BLaER1 treated with 17β-estradiol and CSF1 and Interleukin-3, amounts not matched to agents 10 nM and 100 nM (cell line): Measurements from ENCODE around the gene ALLC.
A peak's percentile ranks its signal among the peaks of the same experiment; 100 is the strongest.

ENCODE experiments used
- H3K27ac ChIP-seq, 11 experiments: shearing (Covaris generic); formaldehyde crosslinking; 2 replicates each; pipeline ENCODE4 v1.8.1; 2022
- H3K27me3 ChIP-seq, 11 experiments: shearing (Covaris generic); formaldehyde crosslinking; 2 replicates each; pipeline ENCODE4 v1.8.1; 2022
- H3K36me3 ChIP-seq, 11 experiments: shearing (Covaris generic); formaldehyde crosslinking; 2 replicates each; pipeline ENCODE4 v1.8.1; 2022
- H3K4me1 ChIP-seq, 10 experiments: shearing (Covaris generic); formaldehyde crosslinking; 2 replicates each; pipeline ENCODE4 v1.8.1; 2022
- H3K4me2 ChIP-seq, 11 experiments: shearing (Covaris generic); formaldehyde crosslinking; 2 replicates each; pipeline ENCODE4 v1.8.1; 2022
- H3K4me3 ChIP-seq, 10 experiments: shearing (Covaris generic); formaldehyde crosslinking; 2 replicates each; pipeline ENCODE4 v1.8.1; 2022
- H3K9ac ChIP-seq, 11 experiments: shearing (Covaris generic); formaldehyde crosslinking; 2 replicates each; pipeline ENCODE4 v1.8.1; 2022
- H3K9me3 ChIP-seq, 11 experiments: shearing (Covaris generic); formaldehyde crosslinking; replicated peaks in 1 of 11; 2 replicates each; pipeline ENCODE4 v1.8.1; 2022
- H4K20me1 ChIP-seq, 11 experiments: shearing (Covaris generic); formaldehyde crosslinking; 2 replicates each; pipeline ENCODE4 v1.8.1; 2022
- Cebpa-rat ChIP-seq, 11 experiments: shearing (Covaris generic); IDR thresholded peaks; 2 replicates each; pipeline ENCODE4 v1.8.1; 2022

Gene ALLC

DNA sequence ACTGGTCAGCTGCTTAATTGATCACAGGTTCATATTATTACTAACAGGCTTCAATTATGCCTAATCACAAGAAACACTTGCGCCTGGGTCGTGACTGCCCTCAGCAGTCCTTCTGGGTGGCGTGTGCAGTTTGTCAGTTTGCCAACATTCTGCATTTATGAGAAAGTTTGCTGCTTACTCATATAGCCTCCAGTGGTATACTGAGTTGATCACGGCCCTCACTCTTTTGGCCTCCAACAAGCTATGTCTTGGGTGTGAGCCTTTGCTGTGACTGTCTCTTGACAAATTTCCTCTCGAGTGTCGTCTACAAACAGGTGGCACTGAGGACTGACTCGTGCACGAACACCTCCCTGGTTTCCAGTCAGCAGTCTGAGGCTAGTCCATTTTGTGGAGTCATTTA lies 72.6 kb downstream of the ALLC start:
- H3K9ac ChIP-seq, result no peak overlapping the region
- H3K4me2 ChIP-seq, result no peak overlapping the region

DNA sequence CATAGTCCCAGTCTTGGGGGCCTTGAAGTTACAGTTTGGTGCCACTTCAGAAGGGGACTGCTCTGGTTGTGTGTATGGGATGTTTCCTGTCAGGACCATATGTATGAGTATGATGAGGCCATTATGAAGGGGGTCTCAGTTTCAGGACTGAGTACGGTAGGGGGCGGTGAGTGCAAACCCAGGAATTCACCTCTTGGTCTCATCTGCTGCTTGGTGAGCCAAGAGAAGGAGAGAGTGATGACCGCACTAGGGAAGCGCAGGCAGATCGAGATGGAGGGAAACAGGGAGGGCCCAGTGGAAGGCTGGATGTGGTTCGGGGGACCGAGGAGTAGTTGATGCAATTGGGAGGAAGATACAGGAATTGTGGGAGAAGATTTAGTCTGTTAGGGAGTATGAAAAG lies 73.8 kb downstream of the ALLC start:
- H3K27me3 ChIP-seq, result no peaks in the 10 kb centered on the region
- no peak overlapping the region for H3K4me3 ChIP-seq
- H4K20me1 ChIP-seq, result no peaks in the 10 kb centered on the region
- TF ChIP-seq Cebpa-rat (IDR thresholded peaks at IDR 0.05), result no peak
- H3K9me3 ChIP-seq, result no peaks in the 10 kb centered on the region
- H3K4me2 ChIP-seq, result no peak overlapping the region
- H3K36me3 ChIP-seq, result no peaks in the 10 kb centered on the region
- H3K4me1 ChIP-seq, result peaks cover 7 to 18% (median 15%) of the 10 kb centered on the region in 10 experiments
- H3K9ac ChIP-seq, result no peak overlapping the region
- H3K27ac ChIP-seq, result no peak overlapping the region

More for the DNA sequence above, 72.6 kb downstream of the ALLC start:
- Histone ChIP-seq H3K27me3 (no peaks in the 10 kb centered on the region), H3K36me3 (no peaks in the 10 kb centered on the region), H4K20me1 (no peaks in the 10 kb centered on the region), H3K4me3 (no peak overlapping the region), H3K9me3 (no peaks in the 10 kb centered on the region), H3K4me1 (peaks cover 7 to 23% (median 15%) of the 10 kb centered on the region in 10 experiments), H3K27ac (no peak overlapping the region)
- TF ChIP-seq Cebpa-rat (IDR thresholded peaks at IDR 0.05), result no peak

DNA sequence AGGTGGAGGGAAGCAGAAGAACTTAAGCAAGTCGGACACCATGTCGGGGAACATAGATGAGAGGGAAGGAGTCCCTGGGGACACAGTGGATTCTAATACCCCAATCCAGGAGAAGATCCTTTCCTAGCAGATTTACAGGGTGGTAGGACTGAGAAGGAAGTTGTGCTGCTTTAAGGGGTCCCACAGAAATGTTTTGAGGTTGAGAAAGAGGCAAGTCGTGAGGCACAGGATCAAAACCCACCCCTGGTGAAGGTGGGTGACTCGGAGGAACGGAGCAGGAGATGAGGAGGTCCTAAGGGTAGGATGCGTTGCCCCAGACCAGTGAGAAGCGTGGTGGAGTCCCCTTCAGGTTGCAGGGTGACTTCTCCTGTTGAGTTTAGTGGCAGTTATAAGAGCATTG lies 78.1 kb downstream of the ALLC start:
- Histone ChIP-seq H3K9me3 (no peaks in the 10 kb centered on the region), H3K4me3 (no peak overlapping the region), H3K27me3 (no peaks in the 10 kb centered on the region), H3K4me2 (no peak overlapping the region), H4K20me1 (no peaks in the 10 kb centered on the region), H3K4me1 (peaks cover 2 to 25% (median 19%) of the 10 kb centered on the region in 10 experiments; a peak in 17 of 20 replicates), H3K36me3 (no peaks in the 10 kb centered on the region), H3K9ac (no peak overlapping the region), H3K27ac (no peak overlapping the region)
- TF ChIP-seq Cebpa-rat (IDR thresholded peaks at IDR 0.05), result no peak

DNA sequence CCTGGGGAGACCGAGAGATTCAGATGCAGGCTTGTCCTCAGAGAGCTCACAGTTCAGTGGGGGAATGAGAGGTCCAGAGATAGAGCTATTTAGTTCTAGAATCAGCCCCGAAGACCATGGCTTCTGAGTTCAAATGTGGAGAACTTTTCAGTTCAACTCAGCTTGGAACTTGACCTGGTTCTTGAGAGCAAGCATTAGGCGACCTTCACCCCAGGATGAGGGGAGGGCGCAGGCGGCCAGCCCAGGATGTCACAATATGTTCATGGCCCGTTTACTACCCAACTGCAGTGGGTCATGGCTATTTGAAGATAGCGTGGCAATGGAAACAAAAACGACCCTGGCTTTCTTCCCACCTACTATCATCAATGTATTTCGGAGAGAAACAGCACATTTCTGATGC lies 79.1 kb downstream of the ALLC start:
- peak overlapping the region in 3 of 11 experiments; percentile 16 to 24 (median 21); a peak in 1 of 22 replicates for H3K4me2 ChIP-seq
- H3K9ac ChIP-seq, result no peak overlapping the region
- no peak for TF ChIP-seq Cebpa-rat (IDR thresholded peaks at IDR 0.05)
- H3K4me3 ChIP-seq, result no peak overlapping the region
- H3K9me3 ChIP-seq, result no peaks in the 10 kb centered on the region
- no peaks in the 10 kb centered on the region for H3K27me3 ChIP-seq
- H3K4me1 ChIP-seq, result peaks cover 6 to 34% (median 28%) of the 10 kb centered on the region in 10 experiments; a peak in 18 of 20 replicates
- no peaks in the 10 kb centered on the region for H3K36me3 ChIP-seq
- H4K20me1 ChIP-seq, result no peaks in the 10 kb centered on the region
- H3K27ac ChIP-seq, result no peak overlapping the region

DNA sequence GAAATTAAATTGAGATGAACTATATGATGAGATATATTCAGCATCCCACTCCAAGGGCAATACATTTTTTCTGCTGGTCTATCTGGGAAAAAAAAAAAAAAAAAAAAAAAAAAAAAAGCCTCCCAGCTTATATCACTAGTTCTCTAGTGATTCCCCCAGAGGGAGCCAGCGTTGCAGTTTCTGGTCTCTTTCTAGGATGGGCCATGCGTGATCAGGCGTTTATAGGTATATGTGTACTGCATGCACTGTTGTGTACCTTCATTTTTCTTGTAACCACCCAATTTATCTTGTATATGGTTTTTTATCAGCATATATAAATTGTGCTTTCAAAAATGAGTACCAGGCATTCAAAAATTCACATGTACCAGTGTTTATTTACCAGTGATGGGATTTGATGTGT lies 80.5 kb downstream of the ALLC start:
- no peak overlapping the region for H3K4me3 ChIP-seq
- no peaks in the 10 kb centered on the region for H3K9me3 ChIP-seq
- H3K36me3 ChIP-seq, result no peaks in the 10 kb centered on the region
- no peak overlapping the region for H3K9ac ChIP-seq
- peaks cover 6 to 37% (median 28%) of the 10 kb centered on the region in 10 experiments; a peak in 18 of 20 replicates for H3K4me1 ChIP-seq
- H3K27me3 ChIP-seq, result no peaks in the 10 kb centered on the region
- H4K20me1 ChIP-seq, result no peaks in the 10 kb centered on the region
- no peak for TF ChIP-seq Cebpa-rat (IDR thresholded peaks at IDR 0.05)
- no peak overlapping the region for H3K4me2 ChIP-seq
- no peak overlapping the region for H3K27ac ChIP-seq

DNA sequence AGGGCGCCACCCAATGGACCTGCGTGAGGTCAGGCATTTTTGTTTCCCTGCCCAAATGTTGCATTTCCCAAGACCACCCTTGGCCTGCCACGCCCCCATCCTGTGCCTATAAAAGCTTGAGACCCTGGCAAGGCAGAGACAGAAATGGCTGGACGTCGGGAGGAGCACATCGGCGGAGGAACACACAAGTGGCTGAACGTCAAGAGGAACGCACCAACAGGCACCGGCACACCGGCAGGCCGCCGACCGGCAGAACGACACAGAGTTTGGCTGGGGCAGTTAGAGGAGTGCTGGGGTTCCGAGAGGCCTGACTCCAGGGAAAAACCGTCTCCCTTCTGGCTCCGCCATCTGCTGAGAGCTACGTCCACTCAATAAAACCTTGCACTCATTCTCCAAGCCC lies 81.3 kb downstream of the ALLC start:
- TF ChIP-seq Cebpa-rat (IDR thresholded peaks at IDR 0.05), result no peak
- Histone ChIP-seq H3K9ac (no peak overlapping the region), H3K36me3 (no peaks in the 10 kb centered on the region), H3K4me2 (peak overlapping the region in 8 of 11 experiments; percentile 1 to 55 (median 36); a peak in 11 of 22 replicates), H3K4me1 (peaks cover 6 to 37% (median 26%) of the 10 kb centered on the region in 10 experiments; a peak in 18 of 20 replicates), H3K27ac (no peak overlapping the region), H3K27me3 (no peaks in the 10 kb centered on the region), H3K9me3 (no peaks in the 10 kb centered on the region), H3K4me3 (no peak overlapping the region), H4K20me1 (no peaks in the 10 kb centered on the region)

DNA sequence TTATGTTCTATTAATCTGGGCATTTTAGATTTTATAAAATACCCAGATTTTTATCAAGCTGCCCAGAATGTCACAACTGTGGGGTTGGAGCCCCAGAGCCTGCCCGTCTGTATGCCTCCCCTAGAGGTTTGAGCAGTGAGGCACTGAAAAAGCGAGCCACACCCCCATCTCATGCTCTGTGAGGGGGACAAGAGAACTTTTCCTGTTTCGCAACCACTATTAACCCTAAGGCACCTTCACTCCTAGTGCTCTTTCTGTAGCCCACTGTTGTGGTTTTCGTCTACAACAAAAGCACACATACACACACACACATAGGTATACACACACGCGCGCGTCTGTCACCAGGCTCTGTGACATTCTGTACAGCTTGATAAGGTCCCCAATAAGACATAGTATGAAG lies 83.4 kb downstream of the ALLC start:
- TF ChIP-seq Cebpa-rat (IDR thresholded peaks at IDR 0.05), result peak in 3 of 11 experiments; percentile 15 to 58 (median 44); a peak in 4 of 22 replicates

DNA sequence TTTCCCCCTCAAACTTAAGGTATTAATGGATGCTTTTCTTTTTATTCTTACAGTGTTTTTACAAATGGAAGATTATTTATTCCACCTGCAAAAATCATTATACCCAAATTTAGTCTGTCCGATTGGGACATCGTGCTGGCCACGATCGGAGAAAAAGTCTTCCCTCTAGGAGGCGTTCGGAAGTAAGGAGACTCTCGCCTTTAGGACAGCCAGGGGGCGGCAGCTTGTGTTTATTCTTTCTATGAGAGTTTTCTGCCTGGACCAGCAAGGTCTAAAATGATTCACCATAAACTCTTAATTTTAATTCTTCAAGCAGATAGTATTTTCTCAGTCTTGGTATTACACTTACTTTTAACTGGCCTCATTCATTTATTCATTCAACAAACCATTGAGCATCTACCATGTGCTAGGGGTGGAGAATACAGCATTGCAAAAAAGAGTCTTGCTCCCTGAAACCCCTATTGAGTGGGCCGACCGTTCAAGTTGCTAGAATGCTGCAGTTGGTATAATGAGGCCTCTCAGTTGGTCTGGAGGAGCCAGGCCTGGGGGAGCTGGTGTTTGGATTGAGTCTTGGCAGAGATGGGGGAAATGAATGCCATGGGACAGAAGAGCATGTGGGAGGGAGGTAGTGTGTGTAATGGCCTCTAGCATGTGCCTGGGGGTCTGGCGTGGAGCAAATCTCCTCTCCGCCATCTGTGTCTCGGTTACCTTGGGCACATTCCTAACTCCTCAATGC lies 84.0 kb downstream of the ALLC start:
- no peak for TF ChIP-seq Cebpa-rat (IDR thresholded peaks at IDR 0.05)
- no peaks in the 10 kb centered on the region for H3K27me3 ChIP-seq
- peak overlapping the region in 9 of 11 experiments; percentile 32 to 71 (median 59); a peak in 16 of 22 replicates for H3K4me2 ChIP-seq
- H4K20me1 ChIP-seq, result no peaks in the 10 kb centered on the region
- H3K27ac ChIP-seq, result no peak overlapping the region; a peak in 2 of 22 replicates
- no peaks in the 10 kb centered on the region for H3K36me3 ChIP-seq
- H3K9me3 ChIP-seq, result no peaks in the 10 kb centered on the region
- H3K4me3 ChIP-seq, result no peak overlapping the region
- peaks cover 6 to 37% (median 24%) of the 10 kb centered on the region in 10 experiments; a peak in 18 of 20 replicates for H3K4me1 ChIP-seq
- no peak overlapping the region for H3K9ac ChIP-seq

More for the DNA sequence above, 83.4 kb downstream of the ALLC start:
- no peaks in the 10 kb centered on the region for H3K27me3 ChIP-seq
- peaks cover 6 to 37% (median 24%) of the 10 kb centered on the region in 10 experiments; a peak in 18 of 20 replicates for H3K4me1 ChIP-seq
- no peaks in the 10 kb centered on the region for H3K36me3 ChIP-seq
- H3K4me2 ChIP-seq, result peak overlapping the region; percentile 23 to 71 (median 53); a peak in 21 of 22 replicates
- H3K9me3 ChIP-seq, result no peaks in the 10 kb centered on the region
- H4K20me1 ChIP-seq, result no peaks in the 10 kb centered on the region
- H3K27ac ChIP-seq, result no peak overlapping the region; a peak in 1 of 22 replicates
- no peak overlapping the region for H3K4me3 ChIP-seq
- H3K9ac ChIP-seq, result no peak overlapping the region

DNA sequence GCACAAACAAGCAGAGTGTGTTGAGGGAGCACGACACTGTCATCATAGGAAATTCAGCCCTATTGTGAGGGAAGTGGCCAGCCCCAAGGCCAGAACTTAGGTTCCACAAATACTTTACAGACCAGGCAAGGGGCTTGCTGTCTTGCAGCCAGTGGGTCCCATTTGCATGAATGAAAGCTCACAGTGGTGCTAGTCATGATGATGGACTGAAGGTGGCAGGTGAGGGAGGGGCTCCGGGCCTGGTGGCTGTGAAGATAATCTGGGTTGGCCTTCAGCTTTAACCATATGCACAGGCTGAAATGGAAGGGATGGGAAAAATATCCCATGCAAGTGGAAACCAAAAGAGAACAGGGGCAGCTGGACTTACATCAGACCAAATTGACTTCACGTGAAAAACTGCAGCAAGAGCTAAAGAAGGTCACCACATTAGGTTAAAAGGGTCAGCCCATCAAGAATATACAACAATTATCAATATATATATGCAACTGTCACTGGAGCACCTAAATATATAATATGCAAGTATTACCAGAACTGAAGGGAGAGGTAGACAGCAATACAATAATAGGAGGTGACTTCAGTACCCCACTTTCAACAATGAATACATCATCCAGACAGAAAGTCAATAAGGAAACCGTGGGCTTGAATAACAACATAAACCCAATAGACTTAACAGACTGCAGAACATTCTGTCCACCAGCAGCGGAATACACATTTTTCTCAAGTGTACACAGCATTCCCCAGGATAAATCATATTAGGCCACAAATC lies 84.9 kb downstream of the ALLC start:
- Histone ChIP-seq H3K36me3 (no peaks in the 10 kb centered on the region), H3K9ac (no peak overlapping the region), H3K27ac (no peak overlapping the region; a peak in 1 of 22 replicates), H3K4me1 (peaks cover 6 to 37% (median 25%) of the 10 kb centered on the region in 10 experiments; a peak in 18 of 20 replicates), H3K4me3 (no peak overlapping the region), H4K20me1 (no peaks in the 10 kb centered on the region), H3K4me2 (peak overlapping the region in 2 of 11 experiments; percentile 60 to 65; a peak in 3 of 22 replicates), H3K9me3 (no peaks in the 10 kb centered on the region), H3K27me3 (no peaks in the 10 kb centered on the region)
- no peak for TF ChIP-seq Cebpa-rat (IDR thresholded peaks at IDR 0.05)
